DMS153 treated with DMSO at 0.1 percent for 48 hours (cell line): ENCODE data around the gene RFX2.
A peak's percentile ranks its signal among the peaks of the same experiment; 100 is the strongest.
"Not testable (repeated sequence)": the region's sequence is repeated elsewhere in the genome, so short reads cannot be mapped to it uniquely, and the experiment has no call there.

Experiments used
- DNase-seq: peaks from one replicate; lab custom pipeline; 2025; ENCODE audit not compliant: unreplicated experiment; lab: John Stamatoyannopoulos, UW

RFX2 gene

GRCh38 chr19:5974721-5975387 is 135.4 kb downstream of the RFX2 start:
- no peak for DNase-seq

- DNase-seq = no peak
Observed at GRCh38 chr19:5973867-5974635, 136.2 kb downstream of the RFX2 start.

GRCh38 chr19:5973376-5973775 is 136.9 kb downstream of the RFX2 start:
- DNase-seq = no peak

- DNase-seq = no peak
Observed at GRCh38 chr19:5972355-5972731, 138.0 kb downstream of the RFX2 start.

- DNase-seq = no peak
Observed at GRCh38 chr19:5971714-5972354, 138.5 kb downstream of the RFX2 start.

- no peak for DNase-seq
Observed at GRCh38 chr19:5969476-5969875, 140.8 kb downstream of the RFX2 start.

DNA sequence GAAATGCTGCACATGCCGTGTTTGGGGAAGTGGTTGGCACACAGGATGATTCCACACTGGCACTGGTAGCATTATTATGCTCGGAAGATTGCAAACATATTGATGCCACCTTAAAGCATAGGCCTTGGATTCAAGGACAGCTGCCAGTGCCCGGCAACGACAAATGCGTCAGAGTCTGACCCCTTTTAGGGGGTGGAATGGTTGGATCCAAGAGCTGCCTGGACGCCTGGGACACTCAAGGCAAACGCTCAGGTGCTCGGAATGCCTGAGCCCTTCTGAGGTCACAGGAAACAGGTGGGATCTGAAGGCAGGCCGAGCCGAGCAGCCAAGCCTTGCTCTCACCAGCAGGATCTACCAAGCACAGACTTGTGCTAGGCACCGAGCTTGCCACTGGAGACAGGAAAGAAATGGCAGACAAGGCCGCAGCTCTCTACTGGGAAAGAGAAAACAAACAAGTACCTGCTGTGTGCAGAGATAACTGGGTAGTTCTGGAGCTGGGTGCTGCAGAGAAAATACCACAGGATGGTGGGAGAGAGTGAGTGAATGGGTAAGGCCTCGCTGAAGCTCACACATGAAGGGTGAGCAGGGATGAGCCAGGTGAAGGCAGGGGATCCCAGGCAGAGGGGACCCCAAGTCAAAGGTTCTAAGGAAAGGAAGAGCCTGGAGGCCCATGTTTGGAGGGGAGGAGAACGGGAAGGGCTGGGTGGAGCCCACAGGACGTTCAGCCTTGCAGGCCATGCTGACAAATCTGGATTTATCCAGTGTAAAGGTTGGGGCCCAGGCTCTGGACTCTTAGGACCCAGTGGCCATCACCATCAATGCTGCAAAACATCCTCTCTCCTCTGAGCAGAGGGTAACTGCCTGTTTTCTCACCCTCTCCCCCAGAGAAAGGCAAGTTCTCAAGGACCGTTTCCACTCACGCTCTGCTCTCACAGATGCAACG is 141.6 kb downstream of the RFX2 start:
- DNase-seq = peak; percentile 41

GRCh38 chr19:5967994-5968430 is 142.3 kb downstream of the RFX2 start:
- DNase-seq = peak; percentile 49

GRCh38 chr19:5967571-5967970 is 142.7 kb downstream of the RFX2 start:
- DNase-seq = no peak

DNA sequence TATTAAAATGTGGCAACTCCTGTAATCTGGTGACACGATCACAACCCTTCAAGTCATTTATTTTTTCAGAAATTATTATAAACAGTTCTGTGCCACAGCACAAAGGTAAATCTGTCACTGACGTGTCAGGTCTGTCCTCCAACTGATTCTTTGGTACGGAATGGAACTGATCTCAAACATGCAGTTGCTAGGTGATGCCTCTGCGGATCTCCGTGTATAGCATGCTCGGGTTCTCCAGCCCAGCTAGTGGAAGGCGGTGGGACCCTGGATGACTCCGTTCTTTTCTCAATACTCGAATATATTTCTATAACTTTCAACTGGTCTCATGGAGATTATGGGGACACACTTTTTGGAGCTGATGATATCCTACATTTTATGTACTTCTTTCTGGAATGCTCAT is 143.4 kb downstream of the RFX2 start:
- no peak for DNase-seq

GRCh38 chr19:5966215-5966614 is 144.1 kb downstream of the RFX2 start:
- DNase-seq = no peak

DNA sequence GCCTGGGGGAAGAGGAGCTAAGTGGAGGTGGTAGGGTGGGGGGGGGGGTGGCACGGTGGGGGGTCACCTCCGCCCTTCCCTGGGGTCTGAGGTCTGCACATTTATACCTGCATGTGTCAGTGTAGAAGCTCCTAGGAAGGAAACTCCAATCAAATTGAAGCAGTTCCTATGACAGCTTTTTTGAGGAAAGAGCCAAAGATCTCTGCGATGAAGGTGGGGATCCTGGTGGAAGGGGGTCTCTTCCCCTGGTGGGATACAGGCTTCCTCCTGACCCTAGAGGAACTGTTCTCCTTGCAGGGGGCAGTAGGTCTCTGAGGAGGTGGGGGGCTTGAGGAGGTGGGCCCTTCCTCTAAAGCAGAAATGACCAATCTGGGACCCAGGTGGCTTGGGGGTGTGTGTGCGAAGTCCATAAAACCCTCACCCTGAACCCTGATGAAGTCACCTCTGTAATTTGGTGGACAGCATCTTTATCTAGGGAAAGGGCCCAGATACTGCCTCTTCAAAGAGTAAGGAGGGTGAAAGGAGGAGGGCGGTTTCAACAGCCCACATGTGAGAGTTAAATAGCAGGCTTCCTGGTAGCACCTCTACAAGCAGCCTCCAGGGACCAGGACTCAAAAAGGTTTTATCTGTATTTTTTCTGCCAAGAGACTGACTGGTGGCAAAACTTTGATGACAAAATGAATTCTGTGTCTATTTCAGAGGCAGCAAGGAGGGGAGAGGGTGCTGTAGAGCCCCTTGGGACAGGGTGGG is 145.3 kb downstream of the RFX2 start:
- DNase-seq = peak; percentile 37

GRCh38 chr19:5963855-5964254 is 146.4 kb downstream of the RFX2 start:
- no peak for DNase-seq

DNA sequence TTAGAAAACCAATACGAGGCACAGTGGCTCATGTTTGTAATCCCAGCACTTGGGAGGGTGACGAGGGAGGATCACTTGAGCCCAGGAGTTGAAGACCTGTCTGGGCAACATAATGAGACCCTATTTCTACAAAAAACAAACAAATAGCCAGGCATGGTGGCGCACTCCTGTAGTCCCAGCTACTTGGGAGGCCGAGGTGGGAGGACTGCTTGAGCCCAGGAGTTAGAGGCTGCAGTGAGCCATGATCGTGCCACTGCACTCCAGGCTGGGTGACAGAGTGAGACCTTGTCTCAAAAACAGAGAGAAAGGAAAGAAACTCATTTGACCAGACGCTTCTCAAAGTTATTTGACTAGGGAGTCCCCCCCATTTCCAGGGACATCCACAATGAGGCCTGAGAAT is 147.0 kb downstream of the RFX2 start:
- DNase-seq = not testable (repeated sequence)

- peak; percentile 98 for DNase-seq
Observed at GRCh38 chr19:5961969-5962945, 148.0 kb downstream of the RFX2 start.

DNA sequence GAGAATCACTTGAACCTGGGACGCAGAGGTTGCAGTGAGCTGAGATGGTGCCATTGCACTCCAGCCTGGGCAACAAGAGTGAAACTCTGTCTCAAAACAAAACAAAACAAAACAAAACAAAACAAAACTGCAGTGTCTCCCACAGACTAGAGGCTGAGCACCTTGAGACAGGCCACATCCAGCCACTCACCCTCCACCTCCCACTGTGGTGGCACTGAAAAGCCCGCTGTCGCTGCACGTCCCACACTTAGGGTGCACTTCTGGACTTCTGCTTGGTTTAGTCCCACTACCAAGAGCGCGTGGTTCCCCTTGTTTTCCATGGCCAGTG is 148.7 kb downstream of the RFX2 start:
- DNase-seq = not testable (repeated sequence)

DNA sequence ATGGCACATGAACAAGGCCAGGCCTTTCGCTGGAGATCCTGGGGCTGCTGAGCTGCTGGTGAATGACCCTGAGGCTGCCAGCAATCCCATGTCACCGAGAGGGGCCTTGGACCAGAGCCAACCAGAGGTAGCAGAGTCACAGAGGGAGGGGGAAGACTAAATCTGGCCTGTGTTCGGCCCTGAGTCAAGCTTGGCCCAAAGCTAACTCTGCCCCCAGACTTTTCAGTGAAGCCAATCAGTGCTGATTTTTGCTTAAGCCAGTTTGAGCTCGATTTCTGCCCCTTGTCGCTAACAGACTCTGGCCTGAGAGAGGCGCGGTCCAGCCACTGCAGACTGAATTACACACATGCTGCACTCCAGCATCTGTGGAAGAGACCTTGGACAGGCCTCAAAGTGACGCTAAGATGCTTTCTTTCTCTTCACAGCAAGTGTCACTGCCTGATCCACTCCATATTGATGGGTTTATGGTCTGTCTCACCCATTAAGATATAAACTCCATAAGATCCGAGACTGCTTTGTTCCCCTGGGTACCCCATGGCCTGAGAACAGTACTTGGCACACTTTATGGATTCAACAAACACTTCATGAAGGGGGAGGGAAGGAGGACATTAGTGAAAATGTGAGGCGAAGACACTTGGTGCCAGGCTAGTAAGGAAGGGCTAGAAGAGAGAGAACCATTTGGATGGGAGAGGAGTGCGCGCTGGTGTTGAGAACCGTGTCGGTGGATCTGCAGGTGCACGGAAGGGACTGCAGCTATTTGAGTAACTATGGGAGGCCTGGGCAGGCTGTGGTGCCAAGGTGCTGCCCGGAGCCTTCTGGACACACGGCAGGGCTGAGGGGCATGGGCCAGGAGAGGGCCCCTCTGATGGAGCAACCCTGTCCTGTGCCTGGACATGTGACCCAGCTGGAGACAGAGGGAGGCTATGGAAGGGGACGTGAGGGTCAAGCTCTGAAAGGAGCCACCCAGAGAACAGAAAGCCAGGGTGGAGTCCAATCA is 150.0 kb downstream of the RFX2 start:
- DNase-seq = no peak
